ENCODE data around the gene HGS.

DNA sequence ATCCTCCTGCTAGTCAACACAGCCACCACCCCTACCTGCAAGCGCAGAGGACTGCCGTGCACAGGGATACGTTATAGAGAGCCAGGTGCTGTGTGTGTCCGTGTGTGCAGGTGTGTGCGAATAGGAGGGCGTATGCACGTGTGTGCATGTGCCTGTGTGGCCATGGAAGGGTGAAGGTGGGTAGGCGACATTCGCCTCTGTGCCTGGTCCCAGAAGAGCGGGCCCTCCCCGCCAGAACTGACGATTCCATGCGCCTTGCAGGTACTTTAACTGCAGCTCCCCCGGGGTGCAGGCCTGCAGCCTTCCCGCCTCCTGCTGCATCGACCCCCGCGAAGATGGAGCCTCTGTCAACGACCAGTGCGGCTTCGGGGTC is 36.2 kb upstream of the HGS start:
- TF ChIP-seq, protein P1, sequence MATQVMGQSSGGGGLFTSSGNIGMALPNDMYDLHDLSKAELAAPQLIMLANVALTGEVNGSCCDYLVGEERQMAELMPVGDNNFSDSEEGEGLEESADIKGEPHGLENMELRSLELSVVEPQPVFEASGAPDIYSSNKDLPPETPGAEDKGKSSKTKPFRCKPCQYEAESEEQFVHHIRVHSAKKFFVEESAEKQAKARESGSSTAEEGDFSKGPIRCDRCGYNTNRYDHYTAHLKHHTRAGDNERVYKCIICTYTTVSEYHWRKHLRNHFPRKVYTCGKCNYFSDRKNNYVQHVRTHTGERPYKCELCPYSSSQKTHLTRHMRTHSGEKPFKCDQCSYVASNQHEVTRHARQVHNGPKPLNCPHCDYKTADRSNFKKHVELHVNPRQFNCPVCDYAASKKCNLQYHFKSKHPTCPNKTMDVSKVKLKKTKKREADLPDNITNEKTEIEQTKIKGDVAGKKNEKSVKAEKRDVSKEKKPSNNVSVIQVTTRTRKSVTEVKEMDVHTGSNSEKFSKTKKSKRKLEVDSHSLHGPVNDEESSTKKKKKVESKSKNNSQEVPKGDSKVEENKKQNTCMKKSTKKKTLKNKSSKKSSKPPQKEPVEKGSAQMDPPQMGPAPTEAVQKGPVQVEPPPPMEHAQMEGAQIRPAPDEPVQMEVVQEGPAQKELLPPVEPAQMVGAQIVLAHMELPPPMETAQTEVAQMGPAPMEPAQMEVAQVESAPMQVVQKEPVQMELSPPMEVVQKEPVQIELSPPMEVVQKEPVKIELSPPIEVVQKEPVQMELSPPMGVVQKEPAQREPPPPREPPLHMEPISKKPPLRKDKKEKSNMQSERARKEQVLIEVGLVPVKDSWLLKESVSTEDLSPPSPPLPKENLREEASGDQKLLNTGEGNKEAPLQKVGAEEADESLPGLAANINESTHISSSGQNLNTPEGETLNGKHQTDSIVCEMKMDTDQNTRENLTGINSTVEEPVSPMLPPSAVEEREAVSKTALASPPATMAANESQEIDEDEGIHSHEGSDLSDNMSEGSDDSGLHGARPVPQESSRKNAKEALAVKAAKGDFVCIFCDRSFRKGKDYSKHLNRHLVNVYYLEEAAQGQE (IDR thresholded peaks at IDR 0.05; ENCODE audit: insufficient replicate concordance, low read depth): no peak
- TF ChIP-seq POLR2AphosphoS5 (IDR thresholded peaks at IDR 0.05; ENCODE audit: low read depth) (no peak), SPI1 (IDR thresholded peaks at IDR 0.05; ENCODE audit: borderline replicate concordance, low read depth) (no peak)
- TF ChIP-seq, protein P2, sequence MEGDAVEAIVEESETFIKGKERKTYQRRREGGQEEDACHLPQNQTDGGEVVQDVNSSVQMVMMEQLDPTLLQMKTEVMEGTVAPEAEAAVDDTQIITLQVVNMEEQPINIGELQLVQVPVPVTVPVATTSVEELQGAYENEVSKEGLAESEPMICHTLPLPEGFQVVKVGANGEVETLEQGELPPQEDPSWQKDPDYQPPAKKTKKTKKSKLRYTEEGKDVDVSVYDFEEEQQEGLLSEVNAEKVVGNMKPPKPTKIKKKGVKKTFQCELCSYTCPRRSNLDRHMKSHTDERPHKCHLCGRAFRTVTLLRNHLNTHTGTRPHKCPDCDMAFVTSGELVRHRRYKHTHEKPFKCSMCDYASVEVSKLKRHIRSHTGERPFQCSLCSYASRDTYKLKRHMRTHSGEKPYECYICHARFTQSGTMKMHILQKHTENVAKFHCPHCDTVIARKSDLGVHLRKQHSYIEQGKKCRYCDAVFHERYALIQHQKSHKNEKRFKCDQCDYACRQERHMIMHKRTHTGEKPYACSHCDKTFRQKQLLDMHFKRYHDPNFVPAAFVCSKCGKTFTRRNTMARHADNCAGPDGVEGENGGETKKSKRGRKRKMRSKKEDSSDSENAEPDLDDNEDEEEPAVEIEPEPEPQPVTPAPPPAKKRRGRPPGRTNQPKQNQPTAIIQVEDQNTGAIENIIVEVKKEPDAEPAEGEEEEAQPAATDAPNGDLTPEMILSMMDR (IDR thresholded peaks at IDR 0.05; ENCODE audit: insufficient read depth, low read length): no peak
